ENCODE data around the gene RIMOC1.

The RIMOC1 gene

DNA sequence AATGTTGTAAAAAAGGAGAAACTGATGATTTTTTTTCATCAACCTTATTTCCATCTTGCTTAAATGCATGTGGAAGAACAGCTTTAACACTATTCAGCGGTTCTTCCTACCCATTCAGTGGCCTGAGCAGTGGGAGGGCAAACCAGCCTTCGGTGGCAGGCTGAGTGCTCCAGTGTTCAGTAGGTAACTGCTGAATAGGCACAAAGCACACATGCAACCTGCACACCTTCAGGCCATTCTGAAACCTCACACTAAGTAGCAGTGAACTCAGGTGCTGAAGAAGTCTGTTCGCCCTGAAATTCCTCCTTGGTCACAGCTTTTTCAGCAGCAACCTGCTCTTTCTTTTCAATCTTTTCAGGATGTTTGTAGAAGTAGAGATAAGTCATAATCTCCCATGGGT lies 47.1 kb downstream of the RIMOC1 start:
- H3K4me1 ChIP-seq = no peaks in the 10 kb centered on the region
- DNase-seq = no peak
- intact Hi-C loops (cut with DNase I; ENCODE audit: low total_unique reads) = no loop called here
- no peaks in the 10 kb centered on the region for H3K27me3 ChIP-seq
- H3K4me3 ChIP-seq = no peak overlapping the region
- no peak overlapping the region for H3K27ac ChIP-seq
- H3K36me3 ChIP-seq = peaks cover 0 to 4% (median 0%) of the 10 kb centered on the region in 3 donors
- TF ChIP-seq, protein P1, sequence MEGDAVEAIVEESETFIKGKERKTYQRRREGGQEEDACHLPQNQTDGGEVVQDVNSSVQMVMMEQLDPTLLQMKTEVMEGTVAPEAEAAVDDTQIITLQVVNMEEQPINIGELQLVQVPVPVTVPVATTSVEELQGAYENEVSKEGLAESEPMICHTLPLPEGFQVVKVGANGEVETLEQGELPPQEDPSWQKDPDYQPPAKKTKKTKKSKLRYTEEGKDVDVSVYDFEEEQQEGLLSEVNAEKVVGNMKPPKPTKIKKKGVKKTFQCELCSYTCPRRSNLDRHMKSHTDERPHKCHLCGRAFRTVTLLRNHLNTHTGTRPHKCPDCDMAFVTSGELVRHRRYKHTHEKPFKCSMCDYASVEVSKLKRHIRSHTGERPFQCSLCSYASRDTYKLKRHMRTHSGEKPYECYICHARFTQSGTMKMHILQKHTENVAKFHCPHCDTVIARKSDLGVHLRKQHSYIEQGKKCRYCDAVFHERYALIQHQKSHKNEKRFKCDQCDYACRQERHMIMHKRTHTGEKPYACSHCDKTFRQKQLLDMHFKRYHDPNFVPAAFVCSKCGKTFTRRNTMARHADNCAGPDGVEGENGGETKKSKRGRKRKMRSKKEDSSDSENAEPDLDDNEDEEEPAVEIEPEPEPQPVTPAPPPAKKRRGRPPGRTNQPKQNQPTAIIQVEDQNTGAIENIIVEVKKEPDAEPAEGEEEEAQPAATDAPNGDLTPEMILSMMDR (IDR thresholded peaks at IDR 0.05) = no peak
- H3K9me3 ChIP-seq = peaks cover 0 to 13% (median 0%) of the 10 kb centered on the region in 3 donors
